HG02763 (cell line): Measurements from ENCODE around the gene SMARCD1.

ENCODE experiments used
- ATAC-seq: cut with Tn5 transposase; IDR thresholded peaks from one replicate; pipeline ENCODE4 v1.9.1; 2021; ENCODE audit warnings: mild to moderate bottlenecking, moderate library complexity; ENCODE audit not compliant: unreplicated experiment

SMARCD1 gene

GRCh38 chr12:50084775-50085614 lies at the start of gene SMARCD1:
SMARCD1 (plus strand) TSS chr12:50085342; CDS start chr12:50085370, 28 bp downstream.
- ATAC-seq = peak; percentile 87

GRCh38 chr12:50038336-50038735 lies 46.8 kb upstream of the SMARCD1 start:
- no peak for ATAC-seq

GRCh38 chr12:50039151-50039835 lies 45.8 kb upstream of the SMARCD1 start:
- ATAC-seq = no peak

- ATAC-seq = no peak
Measured at GRCh38 chr12:50040657-50041056, 44.5 kb upstream of the SMARCD1 start.

- no peak for ATAC-seq
Measured at GRCh38 chr12:50041062-50041860, 43.9 kb upstream of the SMARCD1 start.

GRCh38 chr12:50041962-50042361 lies 43.2 kb upstream of the SMARCD1 start:
- no peak for ATAC-seq

GRCh38 chr12:50042693-50043092 lies 42.4 kb upstream of the SMARCD1 start:
- no peak for ATAC-seq

GRCh38 chr12:50043308-50043707 lies 41.8 kb upstream of the SMARCD1 start:
- ATAC-seq = no peak

- ATAC-seq = no peak
Measured at GRCh38 chr12:50043854-50044253, 41.3 kb upstream of the SMARCD1 start.

- no peak for ATAC-seq
Measured at GRCh38 chr12:50047693-50048250, 37.4 kb upstream of the SMARCD1 start.

GRCh38 chr12:50049254-50050118 lies 35.7 kb upstream of the SMARCD1 start:
- no peak for ATAC-seq

- ATAC-seq = no peak
Measured at GRCh38 chr12:50050119-50050385, 35.1 kb upstream of the SMARCD1 start.

- ATAC-seq = no peak
Measured at GRCh38 chr12:50050410-50051098, 34.6 kb upstream of the SMARCD1 start.

- no peak for ATAC-seq
Measured at GRCh38 chr12:50051101-50051806, 33.9 kb upstream of the SMARCD1 start.

GRCh38 chr12:50052544-50052943 lies 32.6 kb upstream of the SMARCD1 start:
- ATAC-seq = no peak

GRCh38 chr12:50052964-50053363 lies 32.2 kb upstream of the SMARCD1 start:
- no peak for ATAC-seq

- ATAC-seq = no peak
Measured at GRCh38 chr12:50053583-50053982, 31.6 kb upstream of the SMARCD1 start.

- no peak for ATAC-seq
Measured at GRCh38 chr12:50055831-50056638, 29.1 kb upstream of the SMARCD1 start.
